Nephron (organoid): ENCODE measurements around the gene DNAH2.

Source experiments
- H3K27ac Mint-ChIP-seq, 3 experiments: 2 replicates each; pipeline ENCODE4 v1.8.0; 2020; ENCODE audit warnings: mixed read lengths in 3 of 3, mild to moderate bottlenecking in 2 of 3, moderate library complexity in 1 of 3
- H3K27me3 Mint-ChIP-seq: 2 replicates; pipeline ENCODE4 v1.8.0; 2021; ENCODE audit warnings: low read depth, mild to moderate bottlenecking, moderate library complexity, mixed read lengths
- H3K36me3 Mint-ChIP-seq: 2 replicates; pipeline ENCODE4 v1.8.0; 2020; ENCODE audit warnings: low read depth, mixed read lengths
- H3K4me1 Mint-ChIP-seq: 2 replicates; pipeline ENCODE4 v1.8.0; 2020; ENCODE audit warnings: mixed read lengths
- H3K4me3 Mint-ChIP-seq, 3 experiments: 2 replicates each; pipeline ENCODE4 v1.8.0; 2020; ENCODE audit warnings: mild to moderate bottlenecking in 3 of 3, mixed read lengths in 3 of 3, moderate library complexity in 2 of 3
- H3K9me3 Mint-ChIP-seq: 2 replicates; pipeline ENCODE4 v1.8.0; 2020; ENCODE audit warnings: mixed read lengths
- CTCF ChIP-seq, 3 experiments: fragments of 200-600 bp; sonication (generic); IDR thresholded peaks; one replicate each; pipeline ENCODE4 v1.5.0; 2021; ENCODE audit warnings: antibody characterized with exemption in 3 of 3; ENCODE audit not compliant: unreplicated experiment in 3 of 3

The DNAH2 gene

GRCh38 chr17:7840441-7840840 is 122.9 kb downstream of the DNAH2 start:
- peak overlapping the region; percentile 91 to 96 (median 95) for H3K27ac Mint-ChIP-seq
- H3K36me3 Mint-ChIP-seq, result peaks cover 10% of the 10 kb centered on the region
- TF ChIP-seq CTCF (IDR thresholded peaks at IDR 0.05; ENCODE audit: unreplicated experiment in 3 of 3), result no peak
- peaks cover 50% of the 10 kb centered on the region for H3K4me1 Mint-ChIP-seq
- no peaks in the 10 kb centered on the region for H3K27me3 Mint-ChIP-seq
- peak overlapping the region; percentile 94 to 97 (median 96) for H3K4me3 Mint-ChIP-seq
- no peaks in the 10 kb centered on the region for H3K9me3 Mint-ChIP-seq

GRCh38 chr17:7840875-7841274 is 123.3 kb downstream of the DNAH2 start:
- no peaks in the 10 kb centered on the region for H3K9me3 Mint-ChIP-seq
- H3K36me3 Mint-ChIP-seq, result peaks cover 10% of the 10 kb centered on the region
- H3K27ac Mint-ChIP-seq, result peak overlapping the region; percentile 91 to 96 (median 95)
- peaks cover 50% of the 10 kb centered on the region for H3K4me1 Mint-ChIP-seq
- no peaks in the 10 kb centered on the region for H3K27me3 Mint-ChIP-seq
- TF ChIP-seq CTCF (IDR thresholded peaks at IDR 0.05; ENCODE audit: unreplicated experiment in 3 of 3), result no peak
- H3K4me3 Mint-ChIP-seq, result peak overlapping the region; percentile 94 to 97 (median 96)

GRCh38 chr17:7841396-7841914 is 123.9 kb downstream of the DNAH2 start:
- peaks cover 50% of the 10 kb centered on the region for H3K4me1 Mint-ChIP-seq
- no peaks in the 10 kb centered on the region for H3K27me3 Mint-ChIP-seq
- H3K4me3 Mint-ChIP-seq, result peak overlapping the region; percentile 94 to 97 (median 96)

GRCh38 chr17:7841915-7842379 is 124.4 kb downstream of the DNAH2 start:
- TF ChIP-seq CTCF (IDR thresholded peaks at IDR 0.05; ENCODE audit: unreplicated experiment in 3 of 3), result no peak
- Mint-ChIP-seq H3K27me3 (no peaks in the 10 kb centered on the region), H3K4me3 (peak overlapping the region; percentile 96 to 98 (median 97)), H3K36me3 (peaks cover 16% of the 10 kb centered on the region), H3K27ac (peak overlapping the region; percentile 91 to 98 (median 98)), H3K9me3 (no peaks in the 10 kb centered on the region), H3K4me1 (peaks cover 47% of the 10 kb centered on the region)

More at GRCh38 chr17:7841396-7841914, 123.9 kb downstream of the DNAH2 start:
- Mint-ChIP-seq H3K27ac (peak overlapping the region; percentile 91 to 96 (median 95)), H3K9me3 (no peaks in the 10 kb centered on the region), H3K36me3 (peaks cover 11% of the 10 kb centered on the region)
- TF ChIP-seq CTCF (IDR thresholded peaks at IDR 0.05; ENCODE audit: unreplicated experiment in 3 of 3), result no peak

GRCh38 chr17:7842380-7843256 is 125.1 kb downstream of the DNAH2 start:
- peak overlapping the region; percentile 91 to 98 (median 98) for H3K27ac Mint-ChIP-seq
- H3K36me3 Mint-ChIP-seq, result peaks cover 18% of the 10 kb centered on the region
- peaks cover 40% of the 10 kb centered on the region for H3K4me1 Mint-ChIP-seq
- no peaks in the 10 kb centered on the region for H3K27me3 Mint-ChIP-seq
- H3K4me3 Mint-ChIP-seq, result peak overlapping the region; percentile 96 to 98 (median 97)
- TF ChIP-seq CTCF (IDR thresholded peaks at IDR 0.05; ENCODE audit: unreplicated experiment in 3 of 3), result no peak
- H3K9me3 Mint-ChIP-seq, result no peaks in the 10 kb centered on the region
